ENCODE measurements around the gene AMER2. TPM values are rescaled to one million over a fixed set of nuclear protein-coding genes. Genes with fewer than 3 reads are reported as not detected.

Gene AMER2
- total RNA-seq, 4 donors from 2014 or later, result not detected

GRCh38 chr13:25203127-25203740 lies 31.1 kb upstream of the AMER2 start:
- Histone ChIP-seq H3K4me3 (no peak overlapping the region), H3K4me1 (no peaks in the 10 kb centered on the region), H3K36me3 (no peaks in the 10 kb centered on the region), H3K27ac (no peak overlapping the region), H3K27me3 (peaks cover 0 to 7% (median 0%) of the 10 kb centered on the region in 4 donors), H3K9me3 (no peaks in the 10 kb centered on the region)
- DNase-seq, result no peak
- WGBS, 2 donors, result 34 to 39% methylated on average over 17 of the region's 17 CpGs
- TF ChIP-seq POLR2A (IDR thresholded peaks at IDR 0.05), result no peak
- TF ChIP-seq CTCF (IDR thresholded peaks at IDR 0.05), result no peak
- intact Hi-C loops (cut with DNase I), result no loop called here

- no peak overlapping the region for H3K4me3 ChIP-seq
- 62 to 65% methylated on average over 4 of the region's 4 CpGs for WGBS, 2 donors
- H3K4me1 ChIP-seq, result no peaks in the 10 kb centered on the region
- H3K27ac ChIP-seq, result no peak overlapping the region
- no peak for DNase-seq
- no peaks in the 10 kb centered on the region for H3K36me3 ChIP-seq
- H3K9me3 ChIP-seq, result no peaks in the 10 kb centered on the region
- intact Hi-C loops (cut with DNase I), result no loop called here
- no peak for TF ChIP-seq CTCF (IDR thresholded peaks at IDR 0.05)
- no peak for TF ChIP-seq POLR2A (IDR thresholded peaks at IDR 0.05)
- H3K27me3 ChIP-seq, result peaks cover 0 to 7% (median 0%) of the 10 kb centered on the region in 4 donors
These were observed 28.7 kb upstream of the AMER2 start for GRCh38 chr13:25200783-25201182.

- DNase-seq, result no peak
- H3K27me3 ChIP-seq, result peaks cover 0 to 3% (median 0%) of the 10 kb centered on the region in 4 donors
- no peak for TF ChIP-seq POLR2A (IDR thresholded peaks at IDR 0.05)
- TF ChIP-seq CTCF (IDR thresholded peaks at IDR 0.05), result no peak
- H3K27ac ChIP-seq, result no peak overlapping the region
- H3K9me3 ChIP-seq, result no peaks in the 10 kb centered on the region
- 54 to 56% methylated on average over 5 of the region's 5 CpGs for WGBS, 2 donors
- no peak overlapping the region for H3K4me3 ChIP-seq
- intact Hi-C loops (cut with DNase I), result no loop called here
- no peaks in the 10 kb centered on the region for H3K36me3 ChIP-seq
- H3K4me1 ChIP-seq, result no peaks in the 10 kb centered on the region
These were observed 26.6 kb upstream of the AMER2 start for GRCh38 chr13:25198647-25199046.

GRCh38 chr13:25196971-25197370 lies 24.9 kb upstream of the AMER2 start:
- TF ChIP-seq CTCF (IDR thresholded peaks at IDR 0.05) (no peak), POLR2A (IDR thresholded peaks at IDR 0.05) (no peak)
- no peak overlapping the region for H3K4me3 ChIP-seq
- H3K9me3 ChIP-seq, result no peaks in the 10 kb centered on the region
- H3K27me3 ChIP-seq, result peaks cover 0 to 13% (median 0%) of the 10 kb centered on the region in 4 donors
- WGBS, 2 donors, result 84 to 86% methylated on average over 7 to 11 of the region's 11 CpGs
- no peak overlapping the region for H3K27ac ChIP-seq
- intact Hi-C loops (cut with DNase I), result no loop called here
- DNase-seq, result no peak
- H3K36me3 ChIP-seq, result no peaks in the 10 kb centered on the region
- H3K4me1 ChIP-seq, result no peaks in the 10 kb centered on the region

GRCh38 chr13:25192936-25193335 lies 20.8 kb upstream of the AMER2 start:
- 53 to 54% methylated on average over 6 to 8 of the region's 8 CpGs for WGBS, 2 donors
- intact Hi-C loops (cut with DNase I), result no loop called here
- Histone ChIP-seq H3K9me3 (no peaks in the 10 kb centered on the region), H3K27ac (no peak overlapping the region), H3K4me1 (no peaks in the 10 kb centered on the region), H3K27me3 (peaks cover 0 to 42% (median 0%) of the 10 kb centered on the region in 4 donors), H3K36me3 (no peaks in the 10 kb centered on the region), H3K4me3 (no peak overlapping the region)
- no peak for DNase-seq
- TF ChIP-seq CTCF (IDR thresholded peaks at IDR 0.05) (no peak), POLR2A (IDR thresholded peaks at IDR 0.05) (no peak)

Data from esophagus squamous epithelium (tissue), 5 donors.